ENCODE results near the gene SLC6A3. TPM values are rescaled to one million over a fixed set of nuclear protein-coding genes. Genes with fewer than 3 reads are reported as not detected.
"Not testable (repeated sequence)": the region's sequence is repeated elsewhere in the genome, so short reads cannot be mapped to it uniquely, and the experiment has no call there.

Gene SLC6A3
- total and polyA plus RNA-seq, 10 donors = 0.02 to 0.27 (median 0.07) TPM; not detected in 4

- WGBS, 5 donors = 80 to 89% (median 81%) methylated on average over 19 of the region's 19 CpGs
- H3K4me1 ChIP-seq = no peaks in the 10 kb centered on the region
- TF ChIP-seq CTCF (IDR thresholded peaks at IDR 0.05 in 8 of 11, conservative IDR thresholded peaks at IDR 0.05 in 3 of 11) (no peak), POLR2A (IDR thresholded peaks at IDR 0.05) (no peak), POLR2AphosphoS5 (IDR thresholded peaks at IDR 0.05) (no peak)
- peaks cover 0 to 10% (median 0%) of the 10 kb centered on the region in 7 donors for H3K27me3 ChIP-seq (replicated peaks in 1 of 7)
- no peak overlapping the region for H3K27ac ChIP-seq
- intact Hi-C loops (cut with DNase I; ENCODE audit: low total_unique reads) = no loop called here
- H3K9me3 ChIP-seq = peaks cover 4 to 44% (median 34%) of the 10 kb centered on the region in 8 donors
- H3K36me3 ChIP-seq = no peaks in the 10 kb centered on the region
- peak; percentile 52 for DNase-seq
- H3K4me3 ChIP-seq = no peak overlapping the region
Measured at GRCh38 chr5:1423901-1424603, 21.2 kb downstream of the SLC6A3 start.

GRCh38 chr5:1422522-1422921, 22.7 kb downstream of the SLC6A3 start:
- H3K4me3 ChIP-seq; H3K27ac ChIP-seq; intact Hi-C loops (cut with DNase I; ENCODE audit: low total_unique reads); H3K4me1 ChIP-seq; H3K27me3 ChIP-seq (replicated peaks in 1 of 7); H3K36me3 ChIP-seq: not testable (repeated sequence)
- 80 to 91% (median 87%) methylated on average over 8 to 13 of the region's 13 CpGs; no CpG with 5 or more reads in 1 of the 5 donors for WGBS, 5 donors
- DNase-seq = peak; percentile 11
- peaks cover 0 to 29% (median 19%) of the 10 kb centered on the region in 8 donors for H3K9me3 ChIP-seq

- Histone ChIP-seq H3K27me3 (replicated peaks in 1 of 7) (peaks cover 0 to 10% (median 0%) of the 10 kb centered on the region in 7 donors), H3K9me3 (peaks cover 0 to 21% (median 11%) of the 10 kb centered on the region in 8 donors), H3K36me3 (no peaks in the 10 kb centered on the region), H3K4me3 (no peak overlapping the region), H3K27ac (no peak overlapping the region), H3K4me1 (no peaks in the 10 kb centered on the region)
- peak; percentile 57 for DNase-seq
- 88 to 94% (median 90%) methylated on average over 20 to 29 of the region's 29 CpGs for WGBS, 5 donors
- intact Hi-C loops (cut with DNase I; ENCODE audit: low total_unique reads) = no loop called here
- TF ChIP-seq CTCF (IDR thresholded peaks at IDR 0.05 in 8 of 11, conservative IDR thresholded peaks at IDR 0.05 in 3 of 11) (no peak), POLR2AphosphoS5 (IDR thresholded peaks at IDR 0.05) (no peak), POLR2A (IDR thresholded peaks at IDR 0.05) (no peak)
Measured at GRCh38 chr5:1421521-1422341, 23.5 kb downstream of the SLC6A3 start.

GRCh38 chr5:1420211-1421195, 24.7 kb downstream of the SLC6A3 start:
- DNase-seq = peak; percentile 55
- Histone ChIP-seq H3K4me3 (no peak overlapping the region), H3K36me3 (no peaks in the 10 kb centered on the region), H3K27ac (no peak overlapping the region), H3K4me1 (no peaks in the 10 kb centered on the region), H3K9me3 (peaks cover 0 to 8% (median 0%) of the 10 kb centered on the region in 8 donors), H3K27me3 (replicated peaks in 1 of 7) (peaks cover 0 to 10% (median 0%) of the 10 kb centered on the region in 7 donors)
- TF ChIP-seq POLR2AphosphoS5 (IDR thresholded peaks at IDR 0.05) (no peak), POLR2A (IDR thresholded peaks at IDR 0.05) (no peak), CTCF (IDR thresholded peaks at IDR 0.05 in 8 of 11, conservative IDR thresholded peaks at IDR 0.05 in 3 of 11) (no peak)
- 71 to 81% (median 79%) methylated on average over 16 to 23 of the region's 23 CpGs for WGBS, 5 donors
- intact Hi-C loops (cut with DNase I; ENCODE audit: low total_unique reads) = no loop called here

Measured in spleen (tissue), 11 donors.